Measurements from ENCODE around the gene KIF1A. TPM values are rescaled to one million over a fixed set of nuclear protein-coding genes. Genes with fewer than 3 reads are reported as not detected.

Gene KIF1A
- total and polyA plus RNA-seq, 2 of the 13 experiments (the other 11 are each of a cell fraction or from before 2014, with no cell fraction given) = 0.01 TPM; not detected in 1

GRCh38 chr2:240851078-240851991 lies 31.3 kb upstream of the KIF1A start (continued):
- TF ChIP-seq DZIP1 (CRISPR knock-in tag; IDR thresholded peaks at IDR 0.05) (no peak), ZNF180 (CRISPR knock-in tag; IDR thresholded peaks at IDR 0.05; ENCODE audit: borderline replicate concordance, low read depth) (no peak), SMARCC2 (IDR thresholded peaks at IDR 0.05) (no peak), PHF8 (CRISPR knock-in tag; IDR thresholded peaks at IDR 0.05) (no peak; the same call in 1 of the 2 replicates), ELF1 (CRISPR knock-in tag; IDR thresholded peaks at IDR 0.05) (no peak; the same call in 1 of the 2 replicates), KLF6 (CRISPR knock-in tag; IDR thresholded peaks at IDR 0.05) (no peak), IKZF5 (CRISPR knock-in tag; IDR thresholded peaks at IDR 0.05) (peak; percentile 74; the same call in 1 of the 2 replicates), SYNCRIP (IDR thresholded peaks at IDR 0.05; ENCODE audit: insufficient read depth, low read depth, low read length) (no peak), KAT8 (CRISPR knock-in tag; IDR thresholded peaks at IDR 0.05) (peak; percentile 62), POGZ (CRISPR knock-in tag; IDR thresholded peaks at IDR 0.05) (no peak), HOXA7 (CRISPR knock-in tag; IDR thresholded peaks at IDR 0.05) (no peak), SAP130 (CRISPR knock-in tag; IDR thresholded peaks at IDR 0.05; ENCODE audit: low read depth) (peak; percentile 64), RARA (CRISPR knock-in tag; IDR thresholded peaks at IDR 0.05) (0 out of 2 replicates have a peak, but pooled peaks have one; percentile 21), ZNF660 (CRISPR knock-in tag; IDR thresholded peaks at IDR 0.05; ENCODE audit: borderline replicate concordance, low read depth) (no peak), DDIT3 (CRISPR knock-in tag; IDR thresholded peaks at IDR 0.05) (no peak)
- TF ChIP-seq, protein P1, sequence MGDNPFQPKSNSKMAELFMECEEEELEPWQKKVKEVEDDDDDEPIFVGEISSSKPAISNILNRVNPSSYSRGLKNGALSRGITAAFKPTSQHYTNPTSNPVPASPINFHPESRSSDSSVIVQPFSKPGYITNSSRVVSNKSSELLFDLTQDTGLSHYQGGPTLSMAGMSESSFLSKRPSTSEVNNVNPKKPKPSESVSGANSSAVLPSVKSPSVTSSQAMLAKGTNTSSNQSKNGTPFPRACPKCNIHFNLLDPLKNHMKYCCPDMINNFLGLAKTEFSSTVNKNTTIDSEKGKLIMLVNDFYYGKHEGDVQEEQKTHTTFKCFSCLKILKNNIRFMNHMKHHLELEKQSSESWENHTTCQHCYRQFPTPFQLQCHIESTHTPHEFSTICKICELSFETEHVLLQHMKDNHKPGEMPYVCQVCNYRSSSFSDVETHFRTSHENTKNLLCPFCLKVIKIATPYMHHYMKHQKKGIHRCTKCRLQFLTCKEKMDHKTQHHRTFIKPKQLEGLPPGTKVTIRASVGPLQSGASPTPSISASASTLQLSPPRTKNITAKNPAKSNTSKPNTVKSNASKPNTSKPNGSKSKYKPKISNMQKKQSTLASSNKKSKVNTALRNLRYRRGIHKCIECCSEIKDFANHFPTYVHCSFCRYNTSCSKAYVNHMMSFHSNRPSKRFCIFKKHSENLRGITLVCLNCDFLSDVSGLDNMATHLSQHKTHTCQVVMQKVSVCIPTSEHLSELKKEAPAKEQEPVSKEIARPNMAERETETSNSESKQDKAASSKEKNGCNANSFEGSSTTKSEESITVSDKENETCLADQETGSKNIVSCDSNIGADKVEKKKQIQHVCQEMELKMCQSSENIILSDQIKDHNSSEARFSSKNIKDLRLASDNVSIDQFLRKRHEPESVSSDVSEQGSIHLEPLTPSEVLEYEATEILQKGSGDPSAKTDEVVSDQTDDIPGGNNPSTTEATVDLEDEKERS (CRISPR knock-in tag; IDR thresholded peaks at IDR 0.05) = no peak
- TF ChIP-seq, protein P2, sequence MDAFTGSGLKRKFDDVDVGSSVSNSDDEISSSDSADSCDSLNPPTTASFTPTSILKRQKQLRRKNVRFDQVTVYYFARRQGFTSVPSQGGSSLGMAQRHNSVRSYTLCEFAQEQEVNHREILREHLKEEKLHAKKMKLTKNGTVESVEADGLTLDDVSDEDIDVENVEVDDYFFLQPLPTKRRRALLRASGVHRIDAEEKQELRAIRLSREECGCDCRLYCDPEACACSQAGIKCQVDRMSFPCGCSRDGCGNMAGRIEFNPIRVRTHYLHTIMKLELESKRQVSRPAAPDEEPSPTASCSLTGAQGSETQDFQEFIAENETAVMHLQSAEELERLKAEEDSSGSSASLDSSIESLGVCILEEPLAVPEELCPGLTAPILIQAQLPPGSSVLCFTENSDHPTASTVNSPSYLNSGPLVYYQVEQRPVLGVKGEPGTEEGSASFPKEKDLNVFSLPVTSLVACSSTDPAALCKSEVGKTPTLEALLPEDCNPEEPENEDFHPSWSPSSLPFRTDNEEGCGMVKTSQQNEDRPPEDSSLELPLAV (CRISPR knock-in tag; conservative IDR thresholded peaks at IDR 0.05; ENCODE audit: low read depth) = no peak
- TF ChIP-seq, protein P3, sequence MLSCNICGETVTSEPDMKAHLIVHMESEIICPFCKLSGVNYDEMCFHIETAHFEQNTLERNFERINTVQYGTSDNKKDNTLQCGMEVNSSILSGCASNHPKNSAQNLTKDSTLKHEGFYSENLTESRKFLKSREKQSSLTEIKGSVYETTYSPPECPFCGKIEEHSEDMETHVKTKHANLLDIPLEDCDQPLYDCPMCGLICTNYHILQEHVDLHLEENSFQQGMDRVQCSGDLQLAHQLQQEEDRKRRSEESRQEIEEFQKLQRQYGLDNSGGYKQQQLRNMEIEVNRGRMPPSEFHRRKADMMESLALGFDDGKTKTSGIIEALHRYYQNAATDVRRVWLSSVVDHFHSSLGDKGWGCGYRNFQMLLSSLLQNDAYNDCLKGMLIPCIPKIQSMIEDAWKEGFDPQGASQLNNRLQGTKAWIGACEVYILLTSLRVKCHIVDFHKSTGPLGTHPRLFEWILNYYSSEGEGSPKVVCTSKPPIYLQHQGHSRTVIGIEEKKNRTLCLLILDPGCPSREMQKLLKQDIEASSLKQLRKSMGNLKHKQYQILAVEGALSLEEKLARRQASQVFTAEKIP (CRISPR knock-in tag; IDR thresholded peaks at IDR 0.05; ENCODE audit: borderline replicate concordance) = no peak
